GM21529 (cell line): Measurements from ENCODE around the gene SLC25A29.
"Not testable (repeated sequence)": the region's sequence is repeated elsewhere in the genome, so short reads cannot be mapped to it uniquely, and the experiment has no call there.

ENCODE experiments used
- ATAC-seq: cut with Tn5 transposase; IDR thresholded peaks from one replicate; pipeline ENCODE4 v1.9.1; 2021; ENCODE audit not compliant: unreplicated experiment

Gene SLC25A29

DNA sequence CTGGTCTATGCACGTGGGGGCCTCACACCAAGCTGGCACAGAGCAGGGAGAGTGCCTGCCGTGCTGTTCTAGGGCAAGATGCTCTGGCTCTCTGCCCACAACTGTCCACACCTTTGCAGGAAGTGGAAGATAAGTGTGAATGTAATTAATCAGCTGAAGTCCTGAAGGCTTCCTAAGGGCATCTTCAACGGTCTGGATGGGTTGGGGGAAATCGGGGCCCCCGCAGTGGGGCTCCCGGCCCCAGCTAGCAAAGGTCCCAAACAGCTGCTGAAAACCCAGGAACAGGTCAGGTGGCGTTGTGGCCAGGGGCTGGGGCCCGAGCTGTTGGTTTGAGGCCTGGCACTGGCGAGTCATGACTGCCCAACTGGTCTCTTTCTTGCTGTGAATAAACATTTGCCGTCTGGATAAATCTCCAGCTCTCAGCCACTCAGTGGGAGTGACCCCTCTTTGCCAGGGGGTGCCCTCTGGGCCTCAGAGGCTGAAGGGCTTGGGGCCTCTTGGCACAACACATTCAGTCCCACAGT, 6.7 kb upstream of the SLC25A29 start:
- ATAC-seq: no peak

- ATAC-seq: not testable (repeated sequence)
Observed at GRCh38 chr14:100312110-100312876, 6.0 kb upstream of the SLC25A29 start.

GRCh38 chr14:100309028-100309737, 2.9 kb upstream of the SLC25A29 start:
- no peak for ATAC-seq

DNA sequence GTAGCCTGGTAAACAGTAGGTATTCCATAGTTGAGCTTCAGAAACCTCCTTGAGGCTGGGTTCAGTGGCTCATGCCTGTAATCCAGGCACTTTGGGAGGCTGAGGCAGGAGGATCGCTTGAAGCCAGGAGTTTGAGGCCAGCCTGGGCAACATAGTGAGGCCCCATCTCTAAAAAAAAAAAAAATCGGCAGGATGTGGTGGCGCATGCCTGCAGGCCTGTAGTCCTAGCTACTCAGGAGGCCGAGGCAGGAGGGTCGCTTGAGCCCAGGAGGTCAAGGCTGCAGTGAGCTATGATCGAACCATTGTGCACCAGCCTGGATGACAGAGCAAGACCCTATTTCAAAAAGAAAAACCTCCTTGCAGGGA, 2.2 kb upstream of the SLC25A29 start:
- ATAC-seq: not testable (repeated sequence)

GRCh38 chr14:100307766-100308426, 1.7 kb upstream of the SLC25A29 start:
- no peak for ATAC-seq

DNA sequence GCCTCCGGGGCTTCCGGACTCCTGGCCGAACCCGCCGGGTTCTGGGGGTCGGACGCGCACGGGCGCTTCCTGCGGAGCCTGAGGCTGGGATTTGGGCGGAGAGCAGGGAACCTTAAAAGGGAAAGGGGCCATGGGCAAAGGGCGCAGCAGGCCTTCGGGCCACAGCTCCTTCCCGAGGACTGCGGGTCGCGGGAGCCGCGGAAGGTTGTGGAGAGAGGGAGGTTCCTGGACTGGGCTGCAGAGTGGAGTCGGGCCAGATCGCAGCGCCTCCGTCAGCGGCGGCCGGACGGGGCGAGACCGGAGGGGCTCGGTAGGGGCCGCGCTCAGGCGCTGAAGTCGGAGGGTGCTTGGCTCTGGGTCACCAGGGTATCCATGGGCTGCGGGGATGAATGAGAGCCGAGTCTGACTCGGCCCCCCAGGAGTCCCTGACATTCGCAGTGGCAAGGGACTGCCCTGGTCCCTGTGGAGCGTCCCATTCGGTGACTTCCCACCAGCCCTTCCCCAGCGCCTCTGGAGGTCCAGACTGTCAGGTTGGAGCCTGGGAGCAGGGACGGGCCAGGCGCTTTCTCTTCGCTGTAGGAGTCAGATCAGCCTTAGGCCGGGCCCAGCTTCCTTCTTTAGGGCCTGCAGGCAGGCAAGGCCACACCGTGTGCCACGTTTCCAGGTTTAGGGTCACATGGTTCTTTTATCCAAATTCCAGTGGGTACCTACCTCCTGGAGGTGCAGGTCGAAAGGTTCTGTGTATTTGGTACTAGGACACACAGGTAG, 938 bp upstream of the SLC25A29 start:
- ATAC-seq: peak; percentile 5

- no peak for ATAC-seq
Observed at GRCh38 chr14:100305324-100306100, 732 bp downstream of the SLC25A29 start.

DNA sequence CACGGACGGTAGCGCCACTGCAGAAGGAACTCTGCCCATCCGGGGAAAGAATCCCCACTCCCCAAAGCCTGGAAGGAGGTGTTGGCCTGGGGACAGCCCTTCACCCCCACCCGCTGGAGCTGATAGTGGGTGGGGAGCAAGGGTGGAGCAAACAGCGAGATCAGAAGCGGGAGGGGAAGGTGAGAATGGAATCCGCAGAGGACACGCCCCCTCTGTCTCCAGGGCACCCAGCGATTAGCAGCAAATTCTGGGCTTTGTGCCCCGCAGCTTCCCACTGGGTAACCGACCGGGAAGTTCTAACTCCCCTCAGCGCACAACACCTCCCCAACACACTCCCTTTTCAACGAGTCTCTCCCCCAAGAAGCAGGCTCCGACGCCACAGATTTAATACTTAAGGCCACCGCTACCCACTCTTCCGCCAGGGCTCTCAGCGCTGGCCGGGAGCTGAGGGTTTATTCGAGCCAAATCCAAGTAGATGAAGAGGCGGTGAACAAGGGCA, 1.4 kb downstream of the SLC25A29 start:
- ATAC-seq: no peak

DNA sequence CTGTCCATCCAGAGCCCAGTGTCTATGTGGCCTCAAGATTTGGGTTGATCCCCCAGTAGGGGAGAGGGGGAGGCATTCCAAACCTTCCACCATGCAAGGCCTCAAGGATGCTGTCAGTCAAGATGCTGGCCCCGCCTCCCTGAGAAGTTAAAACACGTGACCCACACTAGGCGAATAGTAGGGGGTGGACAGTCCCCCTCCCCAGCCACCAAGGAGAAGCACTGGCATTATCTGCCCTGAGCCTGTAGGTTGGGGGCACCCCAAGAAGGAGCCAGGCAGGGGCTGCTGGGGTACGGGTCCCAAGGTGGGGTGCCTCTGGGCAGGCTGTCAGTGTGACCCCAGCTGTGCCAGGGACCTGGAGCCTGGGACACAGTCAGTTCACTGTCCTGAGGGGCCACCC, 2.3 kb downstream of the SLC25A29 start:
- ATAC-seq: no peak

GRCh38 chr14:100303179-100303578, 3.1 kb downstream of the SLC25A29 start:
- ATAC-seq: no peak

DNA sequence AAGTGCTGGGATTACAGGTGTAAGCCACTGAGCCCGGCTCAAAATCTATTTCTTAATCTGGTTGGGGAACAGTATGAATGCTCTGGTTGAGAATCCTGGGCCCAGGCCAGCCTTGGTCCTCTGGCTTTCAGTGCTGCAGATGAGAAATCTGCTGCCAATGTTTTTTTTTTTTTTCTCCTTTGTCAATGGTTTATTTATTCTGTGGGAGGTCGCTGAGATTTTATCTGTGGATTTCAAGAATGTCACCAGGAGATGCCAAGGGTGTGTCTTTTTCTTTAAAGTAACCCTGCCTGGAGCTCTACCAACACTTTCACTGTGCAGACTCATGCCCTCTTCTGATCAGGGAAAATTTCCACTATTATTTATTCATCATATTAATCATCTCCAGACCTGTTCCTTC, 3.6 kb downstream of the SLC25A29 start:
- no peak for ATAC-seq

DNA sequence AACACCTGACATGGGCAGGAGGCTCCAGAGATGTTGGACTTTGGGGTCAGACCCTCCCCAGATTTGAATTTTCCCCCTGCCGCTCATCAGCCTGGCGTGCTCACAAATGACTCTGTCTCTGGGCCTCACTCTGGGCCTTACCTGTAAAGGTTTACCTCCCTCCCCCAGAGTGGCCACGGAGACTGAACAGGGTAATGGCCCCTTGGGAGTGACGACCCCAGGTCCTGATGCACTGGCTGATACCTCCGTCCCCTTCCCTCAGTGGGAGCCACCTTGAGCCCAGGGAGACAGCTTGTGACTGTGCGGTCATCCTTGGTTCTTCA, 7.0 kb downstream of the SLC25A29 start:
- ATAC-seq: no peak

GRCh38 chr14:100298551-100299237, 7.5 kb downstream of the SLC25A29 start:
- ATAC-seq: no peak

DNA sequence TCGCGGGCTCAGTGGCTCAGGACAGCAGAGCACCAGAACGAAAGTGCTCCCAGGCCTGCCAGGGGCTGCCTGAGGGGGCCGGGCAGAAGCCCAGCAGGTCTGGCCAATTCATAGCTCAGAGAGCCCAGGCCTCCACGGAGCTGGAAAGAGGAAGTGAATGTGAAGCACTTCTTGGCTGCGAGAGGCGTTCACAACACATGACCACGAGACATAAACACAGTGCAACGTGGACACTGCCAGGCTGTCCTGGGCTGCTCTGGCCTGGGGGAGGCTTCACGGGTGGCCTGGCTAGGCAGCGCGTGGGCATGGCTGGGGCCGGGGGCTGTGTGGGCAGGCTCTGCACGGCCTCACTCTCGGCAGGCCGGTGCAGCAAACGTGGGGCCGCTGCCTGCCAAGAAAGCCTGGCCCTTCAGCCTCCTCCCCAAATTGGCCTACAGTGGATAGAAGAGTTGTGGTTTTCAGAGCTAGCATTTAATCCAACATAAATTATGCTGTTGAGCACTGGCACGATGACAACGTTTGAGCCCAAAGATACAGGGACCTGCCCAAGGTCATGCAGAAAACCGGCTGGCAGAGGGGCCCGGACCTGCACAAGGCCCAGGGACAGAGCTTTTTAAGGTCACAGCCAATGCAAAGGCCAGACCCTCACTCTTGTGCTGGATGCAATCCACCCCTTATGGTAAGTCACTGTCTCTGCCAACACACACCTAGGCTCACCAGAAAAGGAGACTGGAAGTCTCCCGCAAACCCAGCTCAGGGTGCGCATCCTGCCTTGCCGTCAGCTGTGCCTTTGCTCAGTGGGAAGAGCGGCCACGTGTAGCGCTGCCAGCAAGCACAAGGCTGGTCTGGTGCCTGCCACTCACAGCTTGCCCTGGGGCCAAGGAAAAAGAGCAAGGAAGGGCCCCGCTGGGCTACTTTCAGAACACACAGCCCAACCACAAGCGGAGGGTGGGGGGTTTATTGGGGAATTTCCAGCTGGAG, 8.6 kb downstream of the SLC25A29 start:
- peak; percentile 87 for ATAC-seq

DNA sequence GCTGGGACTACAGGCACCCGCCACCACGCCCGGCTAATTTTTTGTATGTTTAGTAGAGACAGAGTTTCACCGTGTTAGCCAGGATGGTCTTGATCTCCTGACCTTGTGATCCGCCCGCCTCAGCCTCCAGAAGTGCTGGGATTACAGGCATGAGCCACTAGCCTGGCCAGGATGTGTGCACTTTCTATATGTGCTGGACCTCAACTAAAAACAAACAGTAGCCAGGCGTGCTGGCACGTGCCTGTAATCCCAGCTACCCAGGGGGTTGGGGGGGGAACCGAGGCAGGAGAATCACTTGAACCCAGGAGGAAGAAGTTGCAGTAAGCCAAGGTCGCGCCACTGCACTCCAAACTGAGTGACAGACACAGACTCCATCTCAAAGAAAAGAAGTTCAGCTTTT, 9.5 kb downstream of the SLC25A29 start:
- ATAC-seq: not testable (repeated sequence)

DNA sequence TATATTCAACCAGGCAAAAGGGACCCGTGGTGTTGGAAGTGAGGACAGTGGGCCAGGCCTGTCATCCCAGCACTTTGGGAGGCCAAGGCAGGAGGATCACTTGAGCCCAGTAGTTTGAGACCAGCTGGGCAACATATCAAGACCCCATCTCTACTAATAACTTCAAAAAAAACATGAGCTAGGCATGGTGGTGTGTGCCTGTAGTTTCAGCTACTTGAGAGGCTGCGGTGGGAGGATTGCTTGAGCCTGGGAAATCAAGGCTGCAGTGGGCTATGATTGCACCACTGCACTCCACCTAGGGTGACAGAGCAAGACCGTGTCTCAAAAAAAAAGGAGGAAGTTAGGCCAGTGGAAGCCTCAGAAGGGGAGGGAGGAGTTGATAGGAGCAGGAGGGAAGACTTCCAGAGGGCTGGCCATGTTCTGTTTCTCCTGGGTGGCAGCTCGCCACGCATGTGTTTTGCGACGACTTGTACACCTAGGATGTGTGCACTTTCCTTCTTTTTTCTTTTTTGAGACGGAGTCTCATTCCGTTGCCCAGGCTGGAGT, 10.1 kb downstream of the SLC25A29 start:
- no peak for ATAC-seq

DNA sequence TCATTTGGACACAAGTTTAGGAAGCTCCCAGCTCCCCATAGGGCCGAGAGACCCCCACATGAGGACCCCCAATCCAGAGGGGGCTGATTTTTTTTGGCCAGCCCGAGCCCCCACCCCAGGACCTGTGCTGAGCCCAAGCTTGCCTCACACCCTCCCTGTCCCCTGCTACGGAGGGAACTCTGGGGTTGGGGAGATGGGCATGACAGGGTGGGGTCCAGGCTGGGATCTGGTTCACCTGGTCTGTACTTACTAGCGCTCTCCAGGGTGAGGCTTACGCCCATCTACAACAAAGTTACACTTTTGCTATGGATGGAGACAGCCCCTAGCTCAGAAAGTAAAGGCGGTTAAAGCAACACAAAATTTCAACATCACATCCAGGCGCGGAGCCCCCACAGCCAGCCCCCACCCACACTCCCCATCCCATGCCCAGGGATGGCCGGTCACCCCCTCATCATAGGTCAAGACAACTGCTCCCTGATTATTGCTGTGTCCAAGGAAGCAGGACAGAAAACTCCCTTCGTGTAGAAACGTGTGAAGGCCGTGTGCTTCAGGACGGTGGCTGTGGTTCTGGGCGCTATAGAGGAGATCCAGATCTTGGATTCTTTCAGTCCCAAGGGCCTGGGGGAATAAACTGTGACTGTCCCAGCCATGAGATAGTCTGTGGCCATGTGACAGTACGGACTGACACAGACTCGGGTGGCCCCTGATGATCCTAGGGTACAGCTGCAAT, 10.7 kb downstream of the SLC25A29 start:
- no peak for ATAC-seq

DNA sequence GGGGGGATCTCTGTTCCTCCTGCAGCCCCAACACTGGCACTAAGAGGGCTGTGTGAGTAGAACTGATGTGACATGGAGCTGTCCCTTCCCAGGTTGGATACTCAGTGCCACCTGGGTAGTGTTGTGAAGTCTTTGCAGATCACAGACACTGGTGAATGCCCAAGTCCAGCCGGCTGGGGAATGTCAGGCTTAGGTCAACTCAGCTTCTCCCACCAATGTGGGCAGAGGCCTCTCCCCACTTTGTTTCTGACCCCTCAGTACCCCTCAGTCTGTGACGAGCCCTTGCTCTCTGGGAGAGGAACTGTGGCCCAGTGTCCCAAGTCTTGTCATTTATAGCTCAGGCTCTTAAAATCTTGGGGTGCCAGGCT, 11.3 kb downstream of the SLC25A29 start:
- no peak for ATAC-seq
